ENCODE measurements around the gene CDRT4.

DNA sequence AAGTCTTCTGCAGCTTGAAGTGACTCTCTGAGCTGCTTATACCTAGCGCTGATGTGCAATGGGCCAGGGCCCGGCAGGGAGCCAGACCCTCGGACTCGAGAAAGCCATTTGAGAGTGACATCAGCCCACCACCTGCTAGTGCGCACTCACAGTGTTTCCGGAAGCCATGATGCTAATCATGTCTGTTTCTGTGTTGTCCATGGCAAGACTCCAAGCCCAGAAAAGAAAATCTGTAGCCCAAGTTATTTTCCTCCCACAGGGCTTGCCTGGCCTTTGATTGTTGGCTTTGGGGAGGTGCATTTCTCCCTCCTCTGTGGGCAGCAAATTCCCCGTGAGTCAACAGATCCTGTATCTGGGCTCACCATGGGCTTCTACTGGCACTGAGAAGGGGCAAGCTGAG lies 1.8 kb upstream of the CDRT4 start:
- TF ChIP-seq, protein P1, sequence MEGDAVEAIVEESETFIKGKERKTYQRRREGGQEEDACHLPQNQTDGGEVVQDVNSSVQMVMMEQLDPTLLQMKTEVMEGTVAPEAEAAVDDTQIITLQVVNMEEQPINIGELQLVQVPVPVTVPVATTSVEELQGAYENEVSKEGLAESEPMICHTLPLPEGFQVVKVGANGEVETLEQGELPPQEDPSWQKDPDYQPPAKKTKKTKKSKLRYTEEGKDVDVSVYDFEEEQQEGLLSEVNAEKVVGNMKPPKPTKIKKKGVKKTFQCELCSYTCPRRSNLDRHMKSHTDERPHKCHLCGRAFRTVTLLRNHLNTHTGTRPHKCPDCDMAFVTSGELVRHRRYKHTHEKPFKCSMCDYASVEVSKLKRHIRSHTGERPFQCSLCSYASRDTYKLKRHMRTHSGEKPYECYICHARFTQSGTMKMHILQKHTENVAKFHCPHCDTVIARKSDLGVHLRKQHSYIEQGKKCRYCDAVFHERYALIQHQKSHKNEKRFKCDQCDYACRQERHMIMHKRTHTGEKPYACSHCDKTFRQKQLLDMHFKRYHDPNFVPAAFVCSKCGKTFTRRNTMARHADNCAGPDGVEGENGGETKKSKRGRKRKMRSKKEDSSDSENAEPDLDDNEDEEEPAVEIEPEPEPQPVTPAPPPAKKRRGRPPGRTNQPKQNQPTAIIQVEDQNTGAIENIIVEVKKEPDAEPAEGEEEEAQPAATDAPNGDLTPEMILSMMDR (IDR thresholded peaks at IDR 0.05; ENCODE audit: low read depth, low read length), result no peak
- no peak for TF ChIP-seq EZH2phosphoT487 (IDR thresholded peaks at IDR 0.05; ENCODE audit: low read depth)
